Duodenal mucosa (tissue), 2 donors: Measurements from ENCODE around the gene PDCD4.

Experiments
- H3K27ac ChIP-seq: one replicate; pipeline ENCODE4 v1.7.0; 2013; ENCODE audit warnings: low read depth, low read length
- H3K27me3 ChIP-seq, 2 donors: one replicate each; pipeline ENCODE4 v1.7.0; 2013; ENCODE audit warnings: low read length in 2 of 2, control low read depth in 1 of 2; ENCODE audit not compliant: insufficient read depth in 2 of 2, control insufficient read depth in 1 of 2
- H3K36me3 ChIP-seq, 2 donors: one replicate each; pipeline ENCODE4 v1.7.0; 2013; ENCODE audit warnings: low read length in 2 of 2, control low read depth in 1 of 2; ENCODE audit not compliant: insufficient read depth in 2 of 2, control insufficient read depth in 1 of 2
- H3K4me1 ChIP-seq, 2 donors: one replicate each; pipeline ENCODE4 v1.7.0; 2013; ENCODE audit warnings: low read length in 2 of 2, control low read depth in 1 of 2; ENCODE audit not compliant: insufficient read depth in 2 of 2, control insufficient read depth in 1 of 2
- H3K4me3 ChIP-seq, 2 donors: one replicate each; pipeline ENCODE4 v1.7.0; 2013; ENCODE audit warnings: low read length in 2 of 2, low read depth in 1 of 2
- H3K9ac ChIP-seq, 2 donors: one replicate each; pipeline ENCODE4 v1.7.0; 2013; ENCODE audit warnings: low read length in 2 of 2, low read depth in 1 of 2
- H3K9me3 ChIP-seq, 2 donors: one replicate each; pipeline ENCODE4 v1.7.0; 2013; ENCODE audit warnings: low read length in 2 of 2, control low read depth in 1 of 2; ENCODE audit not compliant: control insufficient read depth in 1 of 2

Gene PDCD4

DNA sequence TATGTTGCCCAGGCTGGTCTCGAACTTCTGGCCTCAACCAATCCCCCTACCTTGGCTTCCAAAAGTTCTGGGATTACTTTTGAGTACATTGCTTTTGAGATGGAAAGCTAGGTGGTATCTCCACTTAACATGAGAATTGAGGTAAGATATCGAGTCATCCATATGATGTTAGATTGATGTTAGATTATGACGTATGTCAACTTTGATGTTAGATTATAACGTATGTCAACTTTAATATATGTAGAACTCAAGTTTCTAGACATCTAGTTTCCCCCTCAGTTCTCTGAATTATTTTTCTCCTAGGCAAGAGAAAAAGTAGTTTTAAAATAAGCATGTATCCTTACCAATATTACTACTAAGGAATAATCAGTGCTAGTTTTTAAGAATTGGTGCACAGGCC is 67.7 kb downstream of the PDCD4 start:
- H3K9me3 ChIP-seq: no peaks in the 10 kb centered on the region
- H3K27me3 ChIP-seq: no peaks in the 10 kb centered on the region
- H3K27ac ChIP-seq: no peak overlapping the region
- H3K9ac ChIP-seq: no peak overlapping the region
- peaks cover 0 to 4% of the 10 kb centered on the region in 2 donors for H3K36me3 ChIP-seq
- H3K4me3 ChIP-seq: no peak overlapping the region
- H3K4me1 ChIP-seq: no peaks in the 10 kb centered on the region

DNA sequence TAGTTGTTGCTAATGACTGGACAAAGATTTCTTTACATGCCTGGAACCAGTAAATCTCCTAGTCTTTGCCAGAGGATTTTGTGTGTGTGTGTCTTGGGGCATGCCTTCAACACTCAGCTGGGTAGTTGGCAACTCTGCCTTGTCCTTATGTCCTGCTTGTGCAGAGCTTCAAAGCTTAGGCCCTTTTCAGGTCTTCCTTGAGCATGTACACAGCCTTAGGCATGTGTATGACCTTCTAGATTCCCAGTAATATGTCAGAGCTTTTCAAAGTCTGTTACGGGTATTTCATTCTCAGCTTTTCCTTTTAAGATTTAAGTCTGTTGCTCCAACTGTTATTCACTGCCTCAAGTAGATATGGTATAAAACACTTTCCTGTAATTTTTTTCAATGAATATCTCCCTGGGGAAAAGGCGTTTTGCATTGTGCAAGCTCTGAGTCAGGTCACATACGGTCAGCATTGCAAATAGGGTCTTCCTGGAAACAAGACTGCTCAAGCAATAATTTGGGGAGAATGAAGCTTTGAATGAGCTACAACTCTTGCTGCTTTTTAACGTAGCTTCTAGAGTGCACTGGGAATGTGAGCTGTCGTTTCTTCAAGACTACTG is 73.2 kb downstream of the PDCD4 start:
- Histone ChIP-seq H3K27ac (no peak overlapping the region), H3K36me3 (no peaks in the 10 kb centered on the region), H3K4me3 (no peak overlapping the region), H3K4me1 (no peaks in the 10 kb centered on the region), H3K27me3 (no peaks in the 10 kb centered on the region), H3K9ac (no peak overlapping the region), H3K9me3 (no peaks in the 10 kb centered on the region)

DNA sequence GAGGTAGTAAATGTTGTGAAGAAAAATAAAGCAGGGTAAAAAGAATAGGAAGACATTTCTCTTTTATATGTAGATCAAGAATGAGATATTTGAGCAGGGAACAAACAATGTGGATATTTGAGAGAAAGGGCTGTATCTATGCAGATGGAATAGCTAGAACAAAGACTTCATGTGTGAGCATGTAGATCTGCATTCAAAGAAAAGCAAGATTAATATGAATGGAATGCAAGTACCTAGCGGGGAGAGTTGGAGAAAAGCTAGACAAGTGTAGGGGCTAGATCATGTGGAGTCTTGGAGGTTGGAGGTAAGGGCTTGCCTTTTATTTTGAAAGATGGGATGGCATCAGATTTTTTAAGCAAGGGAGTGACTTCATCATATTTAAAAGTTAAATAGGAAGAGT is 74.8 kb downstream of the PDCD4 start:
- no peaks in the 10 kb centered on the region for H3K36me3 ChIP-seq
- H3K27ac ChIP-seq: no peak overlapping the region
- no peaks in the 10 kb centered on the region for H3K27me3 ChIP-seq
- no peaks in the 10 kb centered on the region for H3K4me1 ChIP-seq
- H3K9ac ChIP-seq: no peak overlapping the region
- no peak overlapping the region for H3K4me3 ChIP-seq
- H3K9me3 ChIP-seq: no peaks in the 10 kb centered on the region

DNA sequence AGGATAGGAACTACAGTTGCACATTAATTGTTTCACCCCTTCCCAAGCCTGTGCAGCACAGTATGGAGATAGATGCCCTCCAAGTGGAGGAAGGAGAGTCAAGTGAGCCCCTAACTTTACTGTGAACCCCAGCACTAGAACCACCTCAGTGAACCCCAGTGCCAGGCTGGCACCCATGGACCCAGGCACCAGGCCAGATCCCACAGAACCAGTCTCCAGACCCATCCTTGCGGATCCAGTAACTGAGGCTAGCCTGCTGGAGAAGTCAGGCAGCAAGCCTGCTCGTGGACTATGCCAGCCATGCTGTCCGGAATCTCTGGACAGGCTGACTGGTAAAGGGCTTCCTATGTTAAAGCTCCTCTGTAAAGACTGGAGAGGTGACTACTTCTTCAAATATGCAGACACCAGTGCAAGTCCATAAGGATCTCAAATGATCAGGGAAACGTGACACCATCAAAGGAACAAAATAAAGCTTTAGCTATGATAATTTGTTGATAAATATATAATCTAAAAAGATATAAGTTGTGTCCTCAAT is 75.4 kb downstream of the PDCD4 start:
- H3K9ac ChIP-seq: no peak overlapping the region
- no peak overlapping the region for H3K4me3 ChIP-seq
- H3K27ac ChIP-seq: no peak overlapping the region
- H3K27me3 ChIP-seq: no peaks in the 10 kb centered on the region
- no peaks in the 10 kb centered on the region for H3K9me3 ChIP-seq
- H3K36me3 ChIP-seq: peaks cover 0 to 1% of the 10 kb centered on the region in 2 donors
- no peaks in the 10 kb centered on the region for H3K4me1 ChIP-seq
